ENCODE results near the gene HNF1A.
"Not testable (repeated sequence)": the region's sequence is repeated elsewhere in the genome, so short reads cannot be mapped to it uniquely, and the experiment has no call there.

Gene HNF1A

DNA sequence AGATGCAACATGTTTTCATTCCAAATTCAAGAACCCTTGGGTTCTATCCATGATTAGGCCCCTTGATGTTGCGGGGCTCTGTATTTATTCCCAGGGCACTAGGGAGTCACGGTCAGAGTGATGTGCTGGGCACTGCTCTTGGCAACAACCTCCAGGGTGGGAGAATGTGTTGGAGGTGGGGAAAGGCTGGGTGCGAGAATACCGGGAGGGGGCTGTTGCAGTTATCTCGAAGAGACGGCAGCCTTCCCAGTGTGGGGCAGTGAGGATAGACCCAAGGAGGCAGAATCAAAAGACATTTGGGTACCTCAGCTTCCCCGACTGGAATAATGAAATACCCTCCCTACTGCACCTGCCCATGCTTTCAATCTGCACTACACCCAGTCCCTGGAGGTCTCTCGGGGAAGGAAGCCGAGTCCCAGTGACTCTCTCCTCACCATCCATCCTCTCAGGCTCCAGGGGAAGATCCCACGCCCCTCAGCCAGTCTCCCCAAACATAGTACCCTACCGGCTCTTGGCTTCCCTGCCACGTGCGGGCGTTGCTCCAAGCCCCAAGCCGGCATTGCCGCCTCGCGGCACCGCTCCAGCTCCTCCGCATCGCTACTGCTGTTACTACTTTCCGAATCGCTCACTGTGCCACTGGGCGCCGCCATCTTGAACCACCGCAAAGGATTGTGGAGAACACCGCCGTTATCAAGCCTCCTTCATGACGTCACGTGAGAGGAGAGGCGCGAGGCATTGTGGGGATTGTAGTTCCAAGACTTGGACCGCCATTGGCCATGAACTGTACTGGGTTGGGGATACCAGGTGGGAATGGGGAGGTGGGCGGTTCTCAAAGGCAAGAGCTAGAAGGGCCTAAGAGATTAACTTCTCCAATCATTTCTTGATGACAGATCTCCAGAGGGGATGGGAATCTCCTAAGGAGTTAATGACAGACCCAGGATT, 37.8 kb downstream of the HNF1A start, which contains the start of gene C12orf43:
Gene C12orf43 (minus strand): TSS at position 663 of the 942 bp plus-strand sequence. CDS start 13 bp downstream, at position 650.
- DNase-seq: peak; percentile 73

DNA sequence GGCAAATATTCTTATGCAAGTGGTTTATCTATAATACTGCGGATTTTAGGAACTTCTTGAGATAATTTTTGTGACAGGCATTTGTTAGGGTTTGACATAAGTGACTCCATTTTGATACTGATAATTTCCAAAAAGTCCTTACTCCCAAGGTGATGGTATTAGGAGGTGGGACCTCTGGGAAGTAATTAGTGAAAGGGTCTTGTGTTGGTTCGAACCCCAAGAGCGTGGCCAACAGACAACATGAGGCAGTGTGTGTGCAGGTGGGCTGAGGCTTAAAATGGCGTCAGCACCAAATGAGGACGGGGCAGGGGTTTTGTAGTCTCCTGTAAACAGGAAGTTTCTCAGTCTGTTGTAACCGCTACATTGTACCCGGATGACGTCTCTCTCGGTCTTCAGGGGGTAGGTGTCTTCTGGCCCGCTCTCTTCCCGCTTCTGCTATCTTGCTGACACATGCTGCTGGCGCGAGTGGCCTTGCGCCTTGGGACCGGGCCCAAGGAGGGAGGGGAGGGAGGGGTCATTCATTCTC, 39.7 kb downstream of the HNF1A start:
- no peak for DNase-seq

GRCh38 chr12:121018860-121019617, 40.7 kb downstream of the HNF1A start:
- no peak for DNase-seq

DNA sequence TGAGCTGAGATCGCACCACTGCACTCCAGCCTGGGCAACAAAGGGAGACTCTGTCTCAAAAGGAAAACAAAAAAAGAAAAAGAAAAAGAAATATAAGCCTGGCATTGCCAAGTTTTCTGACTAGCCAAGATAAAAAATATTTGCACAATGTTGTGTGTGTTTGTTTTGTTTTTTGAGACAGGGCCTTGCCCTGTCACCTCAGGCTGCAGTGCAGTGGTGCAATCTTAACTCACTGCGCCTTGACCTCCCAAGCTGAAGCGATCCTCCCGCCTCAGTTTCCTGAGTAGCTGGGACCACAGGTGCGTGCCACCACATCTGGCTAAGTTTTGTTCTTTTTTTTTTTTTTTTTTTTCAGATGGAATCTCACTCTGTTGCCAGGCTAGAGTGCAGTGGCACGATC, 43.4 kb downstream of the HNF1A start:
- no peak for DNase-seq

DNA sequence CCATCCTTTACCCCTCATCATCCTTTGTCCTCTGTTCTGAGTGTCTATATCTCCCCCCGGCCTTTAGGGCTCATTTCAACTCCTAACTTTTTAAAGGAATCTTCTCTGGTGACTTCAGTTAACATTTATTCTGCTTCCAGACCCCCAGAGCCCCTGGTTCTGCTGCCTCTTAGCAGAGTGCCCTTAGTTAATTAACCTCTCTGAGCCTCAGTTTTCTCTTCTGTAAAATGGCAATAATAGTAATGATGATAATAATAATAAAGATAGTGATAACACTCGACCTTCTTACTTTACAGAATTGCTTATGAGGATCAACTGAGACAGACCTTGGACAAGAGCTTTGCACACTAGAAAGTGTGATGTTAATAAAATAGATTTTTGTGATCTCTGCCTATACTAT, 44.4 kb downstream of the HNF1A start:
- no peak for DNase-seq

DNA sequence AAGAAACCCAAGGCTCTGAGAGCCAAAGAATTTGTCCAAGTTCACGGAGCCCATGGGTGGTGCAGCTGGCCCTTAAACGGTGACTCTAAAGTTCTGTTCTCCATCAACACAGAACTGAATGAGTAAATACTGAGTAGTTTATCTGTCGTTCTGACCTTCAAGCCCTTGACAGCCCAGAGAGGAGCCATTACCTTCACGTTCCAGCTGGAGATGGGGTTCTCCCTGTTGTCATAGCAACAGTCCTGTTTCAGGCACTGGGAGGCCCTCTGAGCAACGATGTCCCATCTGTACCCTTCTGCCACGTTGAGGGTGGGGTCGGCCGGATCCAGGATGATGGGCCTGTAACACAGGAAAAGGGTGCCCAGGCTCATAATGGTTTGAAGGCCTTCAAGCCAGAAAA, 45.5 kb downstream of the HNF1A start:
- no peak for DNase-seq

GRCh38 chr12:121025442-121026226, 47.3 kb downstream of the HNF1A start:
- no peak for DNase-seq

GRCh38 chr12:121026274-121027045, 48.1 kb downstream of the HNF1A start:
- no peak for DNase-seq

- no peak for DNase-seq
Observed at GRCh38 chr12:121030576-121031212, 52.4 kb downstream of the HNF1A start.

DNA sequence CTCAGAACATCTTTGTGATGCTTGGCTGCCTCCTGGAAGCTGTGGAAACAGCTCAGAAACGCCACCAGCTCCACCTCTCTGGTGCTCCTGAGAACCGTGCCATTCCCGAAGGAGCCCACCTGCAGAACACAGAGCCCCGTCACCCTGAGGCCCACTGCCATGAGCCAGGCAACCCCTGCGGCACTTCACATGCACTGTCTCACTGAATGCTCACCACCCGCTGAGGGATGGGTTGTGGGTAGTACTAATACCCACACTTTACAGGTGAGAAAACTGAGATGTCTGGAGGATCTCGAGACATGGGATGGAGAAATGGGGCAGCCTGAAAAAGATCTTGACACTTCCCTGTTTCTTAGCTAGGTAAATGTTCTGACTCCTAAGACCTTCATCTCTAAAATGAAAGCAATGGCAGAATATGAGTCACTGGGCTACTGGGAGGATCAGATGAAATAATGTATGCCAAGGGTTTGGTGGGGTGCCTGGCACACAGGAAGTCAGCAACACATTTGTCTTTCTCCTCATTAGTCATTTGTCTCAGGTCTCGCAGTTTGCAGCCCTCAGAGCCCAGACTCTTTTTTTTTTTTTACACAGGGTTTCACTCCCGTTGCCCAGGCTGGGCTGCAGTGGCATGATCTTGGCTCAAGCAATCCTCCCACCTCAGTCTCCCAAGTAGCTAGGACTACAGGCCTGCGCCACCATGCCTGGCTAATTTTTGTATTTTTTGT, 55.4 kb downstream of the HNF1A start:
- no peak for DNase-seq

DNA sequence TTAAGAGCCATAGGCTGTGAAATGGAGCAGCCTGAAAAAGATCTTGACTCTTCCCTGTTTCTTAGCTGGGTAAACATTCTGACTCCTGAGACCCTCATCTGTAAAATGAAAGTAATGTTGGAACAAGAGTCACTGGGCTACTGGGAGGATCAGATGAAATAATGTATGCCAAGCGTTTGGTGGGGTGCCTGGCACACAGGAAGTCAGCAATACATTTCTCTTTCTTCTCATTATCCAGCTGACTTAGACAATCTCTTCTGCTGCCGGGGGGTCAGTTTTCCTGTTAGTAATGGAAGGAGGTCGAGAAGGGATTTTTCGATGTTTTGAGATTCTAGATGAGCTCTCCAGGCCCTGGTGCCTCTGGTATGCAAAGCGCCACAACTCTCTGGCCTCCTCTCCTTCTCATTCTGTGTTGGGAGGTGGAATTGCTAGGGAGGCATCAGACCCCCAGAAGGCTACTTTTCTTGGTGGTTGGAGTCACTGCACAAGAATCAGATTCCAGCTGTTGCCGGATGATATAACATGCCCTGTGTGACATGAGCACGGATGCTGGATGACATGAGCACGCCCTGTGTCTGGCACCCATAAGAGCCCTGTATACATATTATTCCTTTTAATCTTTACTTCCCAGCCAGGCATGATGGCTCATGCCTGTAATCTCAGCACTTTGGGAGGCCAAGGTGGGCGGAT, 56.4 kb downstream of the HNF1A start:
- DNase-seq: no peak

- no peak for DNase-seq
Observed at GRCh38 chr12:121036810-121037326, 58.5 kb downstream of the HNF1A start.

GRCh38 chr12:121038861-121039668, 60.7 kb downstream of the HNF1A start, which contains the start of gene OASL:
Gene OASL (minus strand): TSS chr12:121039246. CDS start chr12:121038971, 275 bp downstream.
- DNase-seq: no peak

DNA sequence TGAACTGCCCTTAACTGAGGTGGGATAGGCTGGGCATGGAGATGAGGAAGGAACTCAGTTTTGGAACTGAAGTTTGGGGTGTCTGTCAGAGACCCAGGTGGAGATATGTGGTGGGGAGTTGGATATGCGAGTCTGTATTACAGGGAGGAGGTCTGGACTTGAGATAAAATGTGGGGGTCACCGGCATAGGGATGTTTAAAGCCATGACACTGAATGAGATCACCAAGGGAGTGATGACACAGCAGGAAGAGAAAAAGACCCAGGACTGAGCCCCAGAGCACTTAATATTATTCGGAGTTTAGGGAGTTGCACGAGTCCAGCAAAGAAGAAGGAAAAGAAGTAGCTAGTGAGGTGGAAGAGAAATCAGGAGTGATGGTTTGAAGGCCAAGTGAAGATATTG, 64.7 kb downstream of the HNF1A start:
- no peak for DNase-seq

DNA sequence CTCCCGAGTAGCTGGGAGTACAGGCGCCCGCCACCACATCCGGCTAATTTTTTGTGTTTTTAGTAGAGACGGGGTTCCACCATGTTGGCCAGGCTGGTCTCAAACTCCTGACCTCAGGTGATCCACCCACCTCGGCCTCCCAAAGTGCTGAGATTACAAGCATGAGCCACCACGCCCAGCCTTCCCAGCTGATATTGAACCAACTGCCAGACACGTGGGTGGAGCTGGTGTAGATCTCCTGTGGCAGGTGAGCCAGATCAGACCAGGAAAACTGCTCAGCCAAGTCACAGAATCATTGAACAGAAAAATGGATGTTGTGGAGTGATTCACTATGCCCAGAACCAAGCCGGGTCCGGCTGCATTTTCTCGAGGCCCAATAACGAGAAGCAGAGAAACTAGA, 69.1 kb downstream of the HNF1A start:
- DNase-seq: not testable (repeated sequence)

- DNase-seq: no peak
Observed at GRCh38 chr12:121048442-121048841, 70.1 kb downstream of the HNF1A start.

DNA sequence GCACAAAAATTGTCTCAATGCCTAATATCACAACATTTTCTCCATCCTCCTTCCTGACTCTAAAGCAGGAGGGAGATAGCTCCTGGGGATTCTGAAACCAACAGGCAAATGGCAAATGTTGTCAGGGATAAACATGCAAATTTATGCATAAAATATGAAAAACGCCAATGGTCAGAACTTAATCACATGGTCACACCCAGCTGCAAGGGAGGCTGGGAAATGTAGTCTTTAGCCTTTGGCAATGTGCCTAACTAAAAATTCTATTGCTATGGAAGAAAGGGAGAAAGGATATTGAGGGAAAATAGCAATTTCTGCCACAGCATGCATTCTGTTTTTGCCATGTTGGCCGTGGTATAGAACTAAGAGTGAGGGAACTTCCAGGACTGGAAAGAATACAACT, 72.4 kb downstream of the HNF1A start:
- no peak for DNase-seq
